Skeletal muscle tissue (tissue), 4 donors: ENCODE data around the gene MPRIP. TPM values are rescaled to one million over a fixed set of nuclear protein-coding genes. Genes with fewer than 3 reads are reported as not detected.
"Not testable (repeated sequence)": the region's sequence is repeated elsewhere in the genome, so short reads cannot be mapped to it uniquely, and the experiment has no call there.

ENCODE experiments used
- H3K27ac ChIP-seq: one replicate; pipeline ENCODE4 v1.7.0; 2013; ENCODE audit warnings: mild to moderate bottlenecking, low read depth, low read length, inconsistent platforms
- H3K27me3 ChIP-seq, 3 donors: one replicate each; pipeline ENCODE4 v1.7.0; 2013; ENCODE audit warnings: low read length in 3 of 3; ENCODE audit not compliant: control insufficient read depth in 3 of 3, insufficient read depth in 3 of 3
- H3K36me3 ChIP-seq, 3 donors: one replicate each; pipeline ENCODE4 v1.7.0; 2013; ENCODE audit warnings: low read length in 3 of 3; ENCODE audit not compliant: control insufficient read depth in 3 of 3, insufficient read depth in 3 of 3
- H3K4me1 ChIP-seq, 3 donors: one replicate each; pipeline ENCODE4 v1.7.0; 2013; ENCODE audit warnings: low read length in 3 of 3, mild to moderate bottlenecking in 3 of 3; ENCODE audit not compliant: control insufficient read depth in 3 of 3, insufficient read depth in 3 of 3
- H3K4me3 ChIP-seq, 3 donors: one replicate each; pipeline ENCODE4 v1.7.0; 2013; ENCODE audit warnings: low read length in 3 of 3
- H3K9ac ChIP-seq, 3 donors: one replicate each; pipeline ENCODE4 v1.7.0; 2013; ENCODE audit warnings: low read length in 3 of 3, mild to moderate bottlenecking in 3 of 3, moderate library complexity in 2 of 3, low read depth in 1 of 3
- H3K9me3 ChIP-seq, 3 donors: one replicate each; pipeline ENCODE4 v1.7.0; 2013; ENCODE audit warnings: low read length in 3 of 3; ENCODE audit not compliant: control insufficient read depth in 3 of 3
- total RNA-seq: library from RNA; depleted of rRNA; stranded (reverse); fragments of >200 nt; gene quantifications from one replicate; pipeline ENCODE4 v1.2.3, GENCODE V29; 2014
- donor health status: Osteomylitis.

The MPRIP gene
- total RNA-seq, 1 donor from 2014 or later, result 79.3 TPM

GRCh38 chr17:17128476-17129075 lies 86.3 kb downstream of the MPRIP start:
- no peaks in the 10 kb centered on the region for H3K9me3 ChIP-seq
- peaks cover 65 to 83% (median 80%) of the 10 kb centered on the region in 3 donors for H3K4me1 ChIP-seq
- H3K9ac ChIP-seq, result peak overlapping the region in 2 of 3 donors; percentile 7 to 40
- H3K36me3 ChIP-seq, result peaks cover 38 to 53% (median 47%) of the 10 kb centered on the region in 3 donors
- no peak overlapping the region for H3K27ac ChIP-seq
- no peak overlapping the region for H3K4me3 ChIP-seq
- no peaks in the 10 kb centered on the region for H3K27me3 ChIP-seq

- Histone ChIP-seq H3K27ac (no peak overlapping the region), H3K36me3 (peaks cover 38 to 56% (median 52%) of the 10 kb centered on the region in 3 donors), H3K27me3 (no peaks in the 10 kb centered on the region), H3K9me3 (no peaks in the 10 kb centered on the region), H3K9ac (peak overlapping the region in 1 of 3 donors; percentile 33), H3K4me3 (no peak overlapping the region), H3K4me1 (peaks cover 65 to 81% (median 77%) of the 10 kb centered on the region in 3 donors)
These were observed 87.2 kb downstream of the MPRIP start for GRCh38 chr17:17129466-17129865.

- Histone ChIP-seq H3K9ac (peak overlapping the region in 1 of 3 donors; percentile 33), H3K9me3 (no peaks in the 10 kb centered on the region), H3K27ac (no peak overlapping the region), H3K4me3 (no peak overlapping the region), H3K36me3 (peaks cover 38 to 58% (median 56%) of the 10 kb centered on the region in 3 donors), H3K4me1 (peaks cover 65 to 81% (median 77%) of the 10 kb centered on the region in 3 donors), H3K27me3 (no peaks in the 10 kb centered on the region)
These were observed 88.0 kb downstream of the MPRIP start for GRCh38 chr17:17130077-17130844.

- Histone ChIP-seq H3K4me3 (no peak overlapping the region), H3K4me1 (peaks cover 63 to 80% (median 71%) of the 10 kb centered on the region in 3 donors), H3K27ac (no peak overlapping the region), H3K36me3 (peaks cover 42 to 67% (median 65%) of the 10 kb centered on the region in 3 donors), H3K9me3 (no peaks in the 10 kb centered on the region), H3K27me3 (no peaks in the 10 kb centered on the region), H3K9ac (peak overlapping the region in 2 of 3 donors; percentile 25 to 43)
These were observed 89.6 kb downstream of the MPRIP start for GRCh38 chr17:17131839-17132238.

GRCh38 chr17:17132746-17133145 lies 90.5 kb downstream of the MPRIP start:
- no peaks in the 10 kb centered on the region for H3K9me3 ChIP-seq
- no peaks in the 10 kb centered on the region for H3K27me3 ChIP-seq
- H3K36me3 ChIP-seq, result peaks cover 36 to 63% (median 62%) of the 10 kb centered on the region in 3 donors
- no peak overlapping the region for H3K27ac ChIP-seq
- H3K9ac ChIP-seq, result peak overlapping the region in 1 of 3 donors; percentile 45
- H3K4me3 ChIP-seq, result no peak overlapping the region
- peaks cover 54 to 71% (median 62%) of the 10 kb centered on the region in 3 donors for H3K4me1 ChIP-seq

- Histone ChIP-seq H3K4me3 (no peak overlapping the region), H3K9ac (peak overlapping the region in 1 of 3 donors; percentile 16), H3K4me1 (peaks cover 49 to 65% (median 54%) of the 10 kb centered on the region in 3 donors), H3K36me3 (peaks cover 40 to 71% (median 64%) of the 10 kb centered on the region in 3 donors), H3K27ac (no peak overlapping the region), H3K27me3 (no peaks in the 10 kb centered on the region), H3K9me3 (no peaks in the 10 kb centered on the region)
These were observed 92.0 kb downstream of the MPRIP start for GRCh38 chr17:17134051-17134956.

GRCh38 chr17:17134957-17135333 lies 92.7 kb downstream of the MPRIP start:
- Histone ChIP-seq H3K4me1 (peaks cover 43 to 64% (median 49%) of the 10 kb centered on the region in 3 donors), H3K27ac (no peak overlapping the region), H3K9me3 (no peaks in the 10 kb centered on the region), H3K36me3 (peaks cover 46 to 75% (median 66%) of the 10 kb centered on the region in 3 donors), H3K9ac (no peak overlapping the region), H3K4me3 (no peak overlapping the region), H3K27me3 (no peaks in the 10 kb centered on the region)

GRCh38 chr17:17136221-17136620 lies 94.0 kb downstream of the MPRIP start:
- not testable (repeated sequence) for H3K27me3 ChIP-seq, H3K27ac ChIP-seq, H3K9me3 ChIP-seq, H3K4me3 ChIP-seq
- H3K36me3 ChIP-seq, result peaks cover 47 to 80% (median 68%) of the 10 kb centered on the region in 3 donors
- H3K4me1 ChIP-seq, result peaks cover 36 to 60% (median 45%) of the 10 kb centered on the region in 3 donors
- peak overlapping the region in 1 of 3 donors; percentile 25 for H3K9ac ChIP-seq

GRCh38 chr17:17137731-17138585 lies 95.7 kb downstream of the MPRIP start:
- no peak overlapping the region for H3K4me3 ChIP-seq
- peak overlapping the region in 1 of 3 donors; percentile 16 for H3K9ac ChIP-seq
- H3K9me3 ChIP-seq, result no peaks in the 10 kb centered on the region
- peaks cover 46 to 79% (median 63%) of the 10 kb centered on the region in 3 donors for H3K36me3 ChIP-seq
- no peaks in the 10 kb centered on the region for H3K27me3 ChIP-seq
- H3K27ac ChIP-seq, result no peak overlapping the region
- H3K4me1 ChIP-seq, result peaks cover 29 to 53% (median 39%) of the 10 kb centered on the region in 3 donors
